K562 (cell line): ENCODE measurements around the gene HRH1. TPM values are rescaled to one million over a fixed set of nuclear protein-coding genes. Genes with fewer than 3 reads are reported as not detected.
A peak's percentile ranks its signal among the peaks of the same experiment; 100 is the strongest.

Source experiments
- ATAC-seq: fragments of 200-7000 bp; cut with Tn5 transposase; 3 replicates; pipeline ENCODE4 v1.9.1; 2020; ENCODE audit warnings: moderate library complexity
- BruUV-seq: library from RNA; stranded (reverse); fragments of 400-500 nt; replicated peaks from 2 replicates; lab custom pipeline; 2021; lab: Mats Ljungman, UMichigan
- CTCF ChIA-PET: fragments of 300-600 bp; formaldehyde crosslinking; extraction: SDS; loops from one replicate; lab custom pipeline; 2021; ENCODE audit warnings: low intra/inter-chr PET ratio; lab: Yijun Ruan, JAX
- POLR2A ChIA-PET: fragments of 300-600, 350-650 bp; sonication (Branson Sonifier 250); formaldehyde crosslinking; extraction: SDS; loops from one replicate; lab custom pipeline; 2021; ENCODE audit warnings: antibody characterized with exemption, inconsistent platforms; lab: Yijun Ruan, JAX
- DNase-seq, 4 experiments: peaks; one replicate each; pipeline versions ENCODE4 v3.0.0 to v3.0.0-alpha.2; 2011 to 2018; ENCODE audit warnings: low spot score in 3 of 4, mixed read lengths in 3 of 4; ENCODE audit errors: extremely low read depth in 1 of 4
- FAIRE-seq: peaks from 2 replicates; lab custom pipeline; 2011; peaks lifted over from hg19 to GRCh38; lab: Jason Lieb, UNC
- H2AFZ ChIP-seq: 2 replicates; pipeline ENCODE4 v1.6.0; 2011; ENCODE audit warnings: low read depth, low read length, control low read depth, inconsistent platforms
- H3K27ac ChIP-seq: fragments of 200-600 bp; 3 replicates; pipeline ENCODE4 v1.8.0; 2011; ENCODE audit warnings: low read depth, mild to moderate bottlenecking, control low read depth, inconsistent platforms, low read length, moderate library complexity, mixed read lengths; ENCODE audit errors: extremely low read depth
- H3K27me3 ChIP-seq, 2 experiments: fragments of 300-600 bp in 1 of 2; 2 replicates in 1 of 2; 3 replicates in 1 of 2; pipeline versions ENCODE4 v1.6.0 to v1.8.0; 2011; ENCODE audit warnings: inconsistent platforms in 2 of 2, low read length in 2 of 2, mild to moderate bottlenecking in 1 of 2, mixed read lengths in 1 of 2, moderate library complexity in 1 of 2; ENCODE audit not compliant: control insufficient read depth in 2 of 2, insufficient read depth in 2 of 2
- H3K36me3 ChIP-seq: fragments of 300-600 bp; 3 replicates; pipeline ENCODE4 v1.8.0; 2011; ENCODE audit warnings: mild to moderate bottlenecking, low read length, inconsistent platforms; ENCODE audit not compliant: control insufficient read depth, insufficient read depth
- H3K4me1 ChIP-seq, 2 experiments: fragments of 200-600 bp in 1 of 2; replicated peaks in 1 of 2; 2 replicates in 1 of 2; 3 replicates in 1 of 2; pipeline versions ENCODE4 v1.5.1 to v1.8.0; 2011; ENCODE audit warnings: inconsistent platforms in 2 of 2, low read length in 2 of 2, mild to moderate bottlenecking in 1 of 2, mixed read lengths in 1 of 2, moderate library complexity in 1 of 2; ENCODE audit not compliant: control insufficient read depth in 2 of 2, insufficient read depth in 2 of 2
- H3K4me2 ChIP-seq: 2 replicates; pipeline ENCODE4 v1.6.1; 2011; ENCODE audit warnings: low read length, control low read depth, inconsistent platforms, mixed read lengths; ENCODE audit not compliant: insufficient read depth
- H3K4me3 ChIP-seq: fragments of 200-600 bp; sonication (generic), shearing (Covaris generic); 2 replicates; pipeline ENCODE4 v1.5.1; 2016; ENCODE audit warnings: control low read depth, inconsistent platforms
- H3K79me2 ChIP-seq: fragments of 200-600 bp; 3 replicates; pipeline ENCODE4 v1.8.0; 2011; ENCODE audit warnings: low read length, inconsistent platforms; ENCODE audit not compliant: control insufficient read depth, insufficient read depth
- H3K9ac ChIP-seq, 2 experiments: 2 replicates each; pipeline versions ENCODE4 v1.6.0 to v1.6.1; 2011; ENCODE audit warnings: low read depth in 2 of 2, low read length in 2 of 2, control low read depth in 1 of 2, inconsistent platforms in 1 of 2, mild to moderate bottlenecking in 1 of 2, mixed read lengths in 1 of 2; ENCODE audit not compliant: insufficient read depth in 1 of 2
- H3K9me1 ChIP-seq: one replicate; pipeline ENCODE4 v1.6.0; 2011; ENCODE audit warnings: inconsistent platforms, mild to moderate bottlenecking, low read length, moderate library complexity; ENCODE audit not compliant: control insufficient read depth, insufficient read depth
- H3K9me3 ChIP-seq: replicated peaks from 2 replicates; pipeline ENCODE4 v1.5.1; 2011; ENCODE audit warnings: low read depth, low read length, inconsistent platforms; ENCODE audit not compliant: control insufficient read depth, insufficient read depth
- H4K20me1 ChIP-seq: replicated peaks from 2 replicates; pipeline ENCODE4 v1.6.1; 2011; ENCODE audit warnings: low read length, inconsistent platforms, mixed read lengths; ENCODE audit not compliant: control insufficient read depth, insufficient read depth
- BHLHE40 ChIP-seq: IDR thresholded peaks from 2 replicates; pipeline ENCODE4 v1.6.1; 2011; ENCODE audit warnings: low read length, improper control_type of control experiment
- MLX ChIP-seq, 2 experiments: fragments of 450-650 bp in 1 of 2; sonication (generic) in 1 of 2; formaldehyde crosslinking; conservative IDR thresholded peaks; 2 replicates each; pipeline versions ENCODE4 v1.4.0 to v1.8.1; 2020 to 2022; ENCODE audit warnings: mild to moderate bottlenecking in 1 of 2, missing genetic modification reagents in 1 of 2
- WGBS: fragments of 100-300 bp; shearing (Covaris generic); methylation state at CpG from one replicate; pipeline ENCODE4 v1.1.6; 2016; ENCODE audit warnings: low coverage, mixed read lengths; ENCODE audit not compliant: insufficient coverage; ENCODE audit errors: missing lambda C conversion rate; 5-methylcytosine and 5-hydroxymethylcytosine counted together
- in situ Hi-C: fragments of 300-500 bp; cut with MboI; formaldehyde crosslinking; loops from 4 replicates; pipeline ENCODE4 v1.15.0; 2018; ENCODE audit warnings: inconsistent platforms, mixed read lengths
- intact Hi-C: fragments of 100-400 bp; cut with micrococcal nuclease; formaldehyde crosslinking; loops from 2 replicates; pipeline ENCODE4 v1.14.2; 2022
- polyA plus RNA-seq, 8 experiments: library from polyadenylated mRNA; depleted of rRNA in 4 of 8; stranded (reverse) in 5 of 8; unstranded in 3 of 8; fragments of >200 nt; fragmentation: Nextera tagmentation in 2 of 8; fragmentation: Illumina TruSeq in 1 of 8; extraction: Ambion mirVana in 2 of 8; extraction: Trizol in 1 of 8; gene quantifications; 2 replicates each; pipeline versions ENCODE4 v1.2.1 to v1.2.3, GENCODE V29; 2011 to 2014; ENCODE audit warnings: inconsistent platforms in 1 of 8, missing spikeins in 1 of 8
- total RNA-seq, 7 experiments: library from RNA; depleted of rRNA in 6 of 7; stranded (reverse); fragments of >200 nt in 6 of 7; fragmentation: Illumina TruSeq in 2 of 7; extraction: Trizol in 2 of 7; gene quantifications; 2 replicates each; pipeline versions ENCODE4 v1.2.1 to v1.2.3, GENCODE V29; 2011 to 2021; ENCODE audit warnings: low replicate concordance in 1 of 7

HRH1 gene
- total and polyA plus RNA-seq, 9 of the 15 experiments (the other 6 are each of a cell fraction or from before 2014, with no cell fraction given) = 0.03 to 0.15 (median 0.06) TPM; not detected in 1

- WGBS = under 1% methylated on average over 9 of the region's 9 CpGs
- no peaks in the 10 kb centered on the region for H3K9me1 ChIP-seq
- peak overlapping the region; percentile 73 for H3K27ac ChIP-seq
- BruUV-seq = no TSS peak
- H3K36me3 ChIP-seq = peaks cover 22% of the 10 kb centered on the region; the same call in 2 of the 3 replicates
- no peaks in the 10 kb centered on the region for H4K20me1 ChIP-seq
- CTCF ChIA-PET = no interaction called here
- POLR2A ChIA-PET = interaction anchor here (0.6 to 3.5 kb wide), 12 partner anchors 8 to 98 kb away, joined by 3 to 49 read pairs (median 5); no protein-coding TSS in a partner anchor
- FAIRE-seq = no peak
- TF ChIP-seq MLX (CRISPR knock-in tag; conservative IDR thresholded peaks at IDR 0.05) (no peak), BHLHE40 (peak; percentile 12; the same call in 1 of the 2 replicates)
- in situ Hi-C loops (no loop called here), intact Hi-C loops (loop anchor here (2.0 kb wide), 1 partner anchor 18 kb away; no protein-coding TSS in a partner anchor)
- peaks cover 9 to 28% of the 10 kb centered on the region in 2 experiments; a peak in 4 of 5 replicates for H3K4me1 ChIP-seq
- 0 out of 2 replicates have a peak, but pooled peaks cover 3% of the 10 kb centered on the region for H3K9me3 ChIP-seq
- peak overlapping the region; percentile 90 for H3K4me3 ChIP-seq
- peak overlapping the region; percentile 94 for H2AFZ ChIP-seq
- H3K9ac ChIP-seq = peak overlapping the region; percentile 93 to 96
- H3K4me2 ChIP-seq = peak overlapping the region; percentile 98
- H3K79me2 ChIP-seq = peaks cover 47% of the 10 kb centered on the region
- DNase-seq = peak in 1 of 4 experiments; percentile 23
- H3K27me3 ChIP-seq = no peaks in the 10 kb centered on the region
- no peak for ATAC-seq
These were observed 118.7 kb downstream of the HRH1 start for GRCh38 chr3:11272906-11273574.
